Measurements from ENCODE around the gene HNRNPDL. TPM values are rescaled to one million over a fixed set of nuclear protein-coding genes. Genes with fewer than 3 reads are reported as not detected.

The HNRNPDL gene
- total and polyA plus RNA-seq, 2 experiments from 2014 or later = 243 to 354 TPM

DNA sequence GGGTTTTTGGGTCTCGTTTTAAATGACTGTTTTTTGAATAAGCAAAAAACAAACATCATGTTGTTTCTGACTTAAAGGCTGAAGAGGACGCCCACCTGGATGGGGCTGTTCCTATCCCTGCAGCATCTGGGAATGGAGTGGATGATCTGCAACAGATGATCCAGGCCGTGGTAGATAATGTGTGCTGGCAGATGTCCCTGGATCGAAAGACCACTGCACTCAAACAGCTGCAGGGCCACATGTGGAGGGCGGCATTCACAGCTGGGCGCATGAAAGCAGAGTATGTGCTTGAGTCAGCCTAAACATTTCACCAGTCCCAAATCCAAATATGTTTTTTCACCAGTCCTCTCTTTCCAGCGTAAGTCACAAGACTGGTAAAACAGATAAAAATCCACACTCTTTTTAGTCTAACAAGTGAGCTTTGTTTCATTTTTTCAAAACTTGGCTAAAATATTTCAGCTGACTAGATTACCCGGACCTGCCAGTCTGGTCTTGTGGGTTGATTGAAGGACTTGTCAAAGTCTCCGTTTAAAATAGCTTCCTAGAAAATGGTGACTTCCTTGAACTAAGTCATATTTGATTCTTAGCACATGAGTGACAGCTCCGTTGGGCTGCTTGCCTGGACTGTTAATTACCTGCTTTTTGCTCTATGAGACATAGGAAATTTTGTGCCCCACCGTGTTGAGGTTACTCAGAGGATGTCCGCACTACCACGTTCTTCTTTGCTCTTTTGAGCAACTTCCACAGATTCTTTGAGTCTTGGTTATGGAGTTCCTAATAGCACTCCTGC, 20.9 kb upstream of the HNRNPDL start (continued):
- TF ChIP-seq NANOG (IDR thresholded peaks at IDR 0.05; ENCODE audit: borderline replicate concordance) (no peak), ZNF331 (CRISPR knock-in tag; IDR thresholded peaks at IDR 0.05; ENCODE audit: low read depth) (no peak)
- TF ChIP-seq, protein P1, sequence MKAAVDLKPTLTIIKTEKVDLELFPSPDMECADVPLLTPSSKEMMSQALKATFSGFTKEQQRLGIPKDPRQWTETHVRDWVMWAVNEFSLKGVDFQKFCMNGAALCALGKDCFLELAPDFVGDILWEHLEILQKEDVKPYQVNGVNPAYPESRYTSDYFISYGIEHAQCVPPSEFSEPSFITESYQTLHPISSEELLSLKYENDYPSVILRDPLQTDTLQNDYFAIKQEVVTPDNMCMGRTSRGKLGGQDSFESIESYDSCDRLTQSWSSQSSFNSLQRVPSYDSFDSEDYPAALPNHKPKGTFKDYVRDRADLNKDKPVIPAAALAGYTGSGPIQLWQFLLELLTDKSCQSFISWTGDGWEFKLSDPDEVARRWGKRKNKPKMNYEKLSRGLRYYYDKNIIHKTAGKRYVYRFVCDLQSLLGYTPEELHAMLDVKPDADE (IDR thresholded peaks at IDR 0.05) = no peak
- TF ChIP-seq, protein P2, sequence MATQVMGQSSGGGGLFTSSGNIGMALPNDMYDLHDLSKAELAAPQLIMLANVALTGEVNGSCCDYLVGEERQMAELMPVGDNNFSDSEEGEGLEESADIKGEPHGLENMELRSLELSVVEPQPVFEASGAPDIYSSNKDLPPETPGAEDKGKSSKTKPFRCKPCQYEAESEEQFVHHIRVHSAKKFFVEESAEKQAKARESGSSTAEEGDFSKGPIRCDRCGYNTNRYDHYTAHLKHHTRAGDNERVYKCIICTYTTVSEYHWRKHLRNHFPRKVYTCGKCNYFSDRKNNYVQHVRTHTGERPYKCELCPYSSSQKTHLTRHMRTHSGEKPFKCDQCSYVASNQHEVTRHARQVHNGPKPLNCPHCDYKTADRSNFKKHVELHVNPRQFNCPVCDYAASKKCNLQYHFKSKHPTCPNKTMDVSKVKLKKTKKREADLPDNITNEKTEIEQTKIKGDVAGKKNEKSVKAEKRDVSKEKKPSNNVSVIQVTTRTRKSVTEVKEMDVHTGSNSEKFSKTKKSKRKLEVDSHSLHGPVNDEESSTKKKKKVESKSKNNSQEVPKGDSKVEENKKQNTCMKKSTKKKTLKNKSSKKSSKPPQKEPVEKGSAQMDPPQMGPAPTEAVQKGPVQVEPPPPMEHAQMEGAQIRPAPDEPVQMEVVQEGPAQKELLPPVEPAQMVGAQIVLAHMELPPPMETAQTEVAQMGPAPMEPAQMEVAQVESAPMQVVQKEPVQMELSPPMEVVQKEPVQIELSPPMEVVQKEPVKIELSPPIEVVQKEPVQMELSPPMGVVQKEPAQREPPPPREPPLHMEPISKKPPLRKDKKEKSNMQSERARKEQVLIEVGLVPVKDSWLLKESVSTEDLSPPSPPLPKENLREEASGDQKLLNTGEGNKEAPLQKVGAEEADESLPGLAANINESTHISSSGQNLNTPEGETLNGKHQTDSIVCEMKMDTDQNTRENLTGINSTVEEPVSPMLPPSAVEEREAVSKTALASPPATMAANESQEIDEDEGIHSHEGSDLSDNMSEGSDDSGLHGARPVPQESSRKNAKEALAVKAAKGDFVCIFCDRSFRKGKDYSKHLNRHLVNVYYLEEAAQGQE (IDR thresholded peaks at IDR 0.05; ENCODE audit: unreplicated experiment) = no peak

DNA sequence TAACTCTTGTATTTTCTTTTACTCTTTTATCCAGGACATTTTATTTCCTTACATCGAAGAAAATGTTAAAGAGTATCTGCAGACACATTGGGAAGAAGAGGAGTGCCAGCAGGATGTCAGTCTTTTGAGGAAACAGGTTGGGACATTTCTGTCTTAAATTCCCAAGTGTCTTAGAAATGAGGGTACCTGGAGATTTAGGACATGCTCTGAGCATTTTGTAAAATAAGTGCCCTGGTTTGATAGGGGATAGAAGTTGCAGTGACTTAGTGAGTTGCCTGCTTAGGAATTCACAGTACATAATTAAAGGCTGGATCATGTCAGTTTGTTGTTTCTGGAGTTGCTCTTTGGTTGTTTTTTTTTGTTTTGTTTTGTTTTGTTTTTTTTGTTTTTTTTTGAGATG, 17.6 kb upstream of the HNRNPDL start:
- Mint-ChIP-seq H3K27ac (no peak overlapping the region), H3K4me3 (no peak overlapping the region), H3K4me1 (no peaks in the 10 kb centered on the region), H3K36me3 (ENCODE audit: low read depth) (peaks cover 56% of the 10 kb centered on the region), H3K27me3 (ENCODE audit: insufficient read depth, low read depth, poor library complexity) (peaks cover 3% of the 10 kb centered on the region), H3K9me3 (no peaks in the 10 kb centered on the region; the same call in 2 of the 3 replicates)
- Histone ChIP-seq H3K4me2 (no peak overlapping the region), H3K27ac (ENCODE audit: low read depth) (no peak overlapping the region), H3K79me2 (replicated peaks; ENCODE audit: insufficient read depth) (peaks cover 95% of the 10 kb centered on the region), H4K20me1 (replicated peaks; ENCODE audit: insufficient read depth) (peaks cover 65% of the 10 kb centered on the region), H2AFZ (no peak overlapping the region), H3K36me3 (ENCODE audit: insufficient read depth) (peaks cover 37% of the 10 kb centered on the region), H3K4me3 (no peak overlapping the region), H3F3A (replicated peaks; ENCODE audit: low read depth) (no peaks in the 10 kb centered on the region), H3K9me2 (ENCODE audit: insufficient read depth) (no peaks in the 10 kb centered on the region), H3K27me3 (ENCODE audit: insufficient read depth) (no peaks in the 10 kb centered on the region), H3K4me1 (ENCODE audit: insufficient read depth) (0 out of 2 replicates have a peak, but pooled peaks cover under 1% of the 10 kb centered on the region)
- DNase-seq (ENCODE audit: low spot score) (no peak), ATAC-seq (no peak)
- no peak for TF ChIP-seq CREB1 (CRISPR knock-in tag; IDR thresholded peaks at IDR 0.05; ENCODE audit: low read depth)
- TF ChIP-seq EZH2 (IDR thresholded peaks at IDR 0.05; ENCODE audit: low read depth, unreplicated experiment) = no peak
- TF ChIP-seq, protein P1 (IDR thresholded peaks at IDR 0.05) = no peak
- TF ChIP-seq, protein P2 (IDR thresholded peaks at IDR 0.05; ENCODE audit: unreplicated experiment) = no peak
- TF ChIP-seq STAT1 (IDR thresholded peaks at IDR 0.05; ENCODE audit: unreplicated experiment) = no peak
- TF ChIP-seq EZH2phosphoT487 (IDR thresholded peaks at IDR 0.05; ENCODE audit: unreplicated experiment) = no peak

All from GM23338 (cell line).